WERI-Rb-1 (cell line): ENCODE data around the gene CACNB2.

Experiments
- DNase-seq: peaks from one replicate; pipeline ENCODE4 v3.0.0-alpha.2; 2020
- H3K27ac ChIP-seq: fragments of 250-450 bp; sonication (Bioruptor Pico); 2 replicates; pipeline ENCODE4 v1.5.1; 2020; ENCODE audit warnings: mild to moderate bottlenecking, moderate library complexity
- H3K27me3 ChIP-seq: fragments of 250-450 bp; sonication (Bioruptor Pico); 2 replicates; pipeline ENCODE4 v1.5.1; 2021; ENCODE audit warnings: mild to moderate bottlenecking, low read depth, moderate library complexity; ENCODE audit not compliant: insufficient read depth, severe bottlenecking
- H3K36me3 ChIP-seq: fragments of 250-450 bp; sonication (Bioruptor Pico); 2 replicates; pipeline ENCODE4 v1.5.1; 2020; ENCODE audit warnings: mild to moderate bottlenecking, moderate library complexity
- H3K4me3 ChIP-seq: 2 replicates; pipeline ENCODE4 v1.5.1; 2011; ENCODE audit warnings: low read depth, mild to moderate bottlenecking, control low read depth, low read length
- H3K9me3 ChIP-seq: fragments of 250-450 bp; sonication (Bioruptor Pico); 2 replicates; pipeline ENCODE4 v1.5.1; 2021; ENCODE audit warnings: mild to moderate bottlenecking, moderate library complexity; ENCODE audit not compliant: severe bottlenecking
- TF ChIP-seq, protein P1 (sequence below): IDR thresholded peaks from 2 replicates; pipeline ENCODE4 v1.5.1; 2011; ENCODE audit warnings: low read depth, mild to moderate bottlenecking, control low read depth, inconsistent platforms, low read length

The CACNB2 gene

DNA sequence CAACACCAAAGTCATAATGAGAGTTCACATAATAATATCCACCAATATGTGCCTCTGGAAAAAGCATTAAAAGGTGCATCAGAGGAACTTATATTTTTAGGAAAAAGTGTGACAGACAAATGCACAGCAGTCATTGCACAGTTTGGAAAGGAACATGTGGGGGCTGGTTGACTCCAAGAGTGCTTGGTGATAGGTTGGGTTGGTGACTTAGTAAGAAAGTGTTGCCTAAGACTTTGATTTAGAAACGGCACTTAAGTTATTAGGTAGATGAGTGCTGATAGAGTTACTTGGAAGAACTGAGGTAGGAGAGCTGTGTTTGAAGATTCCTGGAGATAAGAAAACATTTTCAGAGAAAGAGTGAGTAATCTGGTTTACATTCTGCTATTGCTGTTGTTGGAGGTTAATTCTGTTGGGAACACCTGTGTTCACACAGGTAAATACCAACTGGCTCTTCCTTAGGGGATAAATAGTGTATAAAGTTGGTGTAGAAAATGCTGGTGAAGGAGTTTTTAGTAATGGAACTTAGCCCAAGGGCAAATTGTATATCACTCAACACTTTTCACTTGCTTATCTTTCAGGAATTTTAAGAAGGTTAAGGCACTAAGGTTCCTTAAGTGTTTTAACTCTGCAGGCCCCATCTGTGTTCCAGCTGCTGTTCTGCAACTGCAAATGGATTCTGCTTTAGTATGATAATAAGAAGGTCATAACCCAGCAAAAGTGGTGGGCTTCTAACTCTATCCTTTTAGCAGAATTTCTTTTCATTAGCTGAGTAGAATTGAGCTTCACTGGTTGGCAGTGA is 315.1 kb downstream of the CACNB2 start:
- Histone ChIP-seq H3K27me3 (no peaks in the 10 kb centered on the region), H3K36me3 (no peaks in the 10 kb centered on the region), H3K27ac (no peak overlapping the region), H3K9me3 (no peaks in the 10 kb centered on the region), H3K4me3 (no peak overlapping the region)
- TF ChIP-seq, protein P1, sequence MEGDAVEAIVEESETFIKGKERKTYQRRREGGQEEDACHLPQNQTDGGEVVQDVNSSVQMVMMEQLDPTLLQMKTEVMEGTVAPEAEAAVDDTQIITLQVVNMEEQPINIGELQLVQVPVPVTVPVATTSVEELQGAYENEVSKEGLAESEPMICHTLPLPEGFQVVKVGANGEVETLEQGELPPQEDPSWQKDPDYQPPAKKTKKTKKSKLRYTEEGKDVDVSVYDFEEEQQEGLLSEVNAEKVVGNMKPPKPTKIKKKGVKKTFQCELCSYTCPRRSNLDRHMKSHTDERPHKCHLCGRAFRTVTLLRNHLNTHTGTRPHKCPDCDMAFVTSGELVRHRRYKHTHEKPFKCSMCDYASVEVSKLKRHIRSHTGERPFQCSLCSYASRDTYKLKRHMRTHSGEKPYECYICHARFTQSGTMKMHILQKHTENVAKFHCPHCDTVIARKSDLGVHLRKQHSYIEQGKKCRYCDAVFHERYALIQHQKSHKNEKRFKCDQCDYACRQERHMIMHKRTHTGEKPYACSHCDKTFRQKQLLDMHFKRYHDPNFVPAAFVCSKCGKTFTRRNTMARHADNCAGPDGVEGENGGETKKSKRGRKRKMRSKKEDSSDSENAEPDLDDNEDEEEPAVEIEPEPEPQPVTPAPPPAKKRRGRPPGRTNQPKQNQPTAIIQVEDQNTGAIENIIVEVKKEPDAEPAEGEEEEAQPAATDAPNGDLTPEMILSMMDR, result no peak
- no peak for DNase-seq

DNA sequence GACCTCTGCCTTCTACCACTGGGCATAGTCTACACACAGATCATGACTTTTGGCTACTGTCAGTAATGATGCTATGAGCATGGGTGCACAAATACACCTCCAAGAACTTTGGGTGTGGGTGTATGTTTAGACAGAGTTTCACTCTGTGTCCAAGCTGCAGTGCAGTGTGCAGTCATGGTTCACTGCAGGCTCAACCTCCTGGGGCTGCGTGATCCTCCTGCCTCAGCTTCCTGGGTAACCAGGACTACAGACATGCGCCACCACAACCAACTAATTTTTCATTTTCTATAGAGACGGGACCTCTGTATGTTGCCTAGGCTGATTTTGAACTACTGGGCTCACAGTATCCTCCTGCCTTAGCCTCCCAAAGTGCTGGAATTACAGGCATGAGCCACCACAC is 316.8 kb downstream of the CACNB2 start:
- Histone ChIP-seq H3K4me3 (no peak overlapping the region), H3K27me3 (no peaks in the 10 kb centered on the region), H3K27ac (no peak overlapping the region), H3K36me3 (no peaks in the 10 kb centered on the region), H3K9me3 (no peaks in the 10 kb centered on the region)
- DNase-seq, result no peak
- TF ChIP-seq, protein P1, result no peak

DNA sequence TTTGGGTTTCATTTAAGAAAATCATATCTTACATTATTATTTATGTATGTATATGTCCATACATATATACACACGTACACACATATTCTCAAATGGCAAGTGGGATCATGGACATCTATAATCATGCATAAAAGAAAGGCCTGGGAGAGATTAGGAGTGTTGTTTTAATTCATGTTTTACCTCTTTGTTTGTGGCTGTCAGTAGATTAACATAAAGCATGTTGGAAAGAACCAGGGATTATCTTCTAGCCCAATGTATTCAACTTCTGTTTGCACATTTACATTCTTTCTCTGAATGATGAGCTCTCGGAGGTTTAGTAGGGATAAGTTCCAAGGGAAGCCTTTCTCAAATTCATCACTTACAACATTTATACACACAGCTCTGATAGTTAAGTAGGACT is 319.8 kb downstream of the CACNB2 start:
- TF ChIP-seq, protein P1, result no peak
- Histone ChIP-seq H3K27me3 (no peaks in the 10 kb centered on the region), H3K4me3 (no peak overlapping the region), H3K9me3 (no peaks in the 10 kb centered on the region), H3K36me3 (no peaks in the 10 kb centered on the region), H3K27ac (no peak overlapping the region)
- DNase-seq, result no peak

DNA sequence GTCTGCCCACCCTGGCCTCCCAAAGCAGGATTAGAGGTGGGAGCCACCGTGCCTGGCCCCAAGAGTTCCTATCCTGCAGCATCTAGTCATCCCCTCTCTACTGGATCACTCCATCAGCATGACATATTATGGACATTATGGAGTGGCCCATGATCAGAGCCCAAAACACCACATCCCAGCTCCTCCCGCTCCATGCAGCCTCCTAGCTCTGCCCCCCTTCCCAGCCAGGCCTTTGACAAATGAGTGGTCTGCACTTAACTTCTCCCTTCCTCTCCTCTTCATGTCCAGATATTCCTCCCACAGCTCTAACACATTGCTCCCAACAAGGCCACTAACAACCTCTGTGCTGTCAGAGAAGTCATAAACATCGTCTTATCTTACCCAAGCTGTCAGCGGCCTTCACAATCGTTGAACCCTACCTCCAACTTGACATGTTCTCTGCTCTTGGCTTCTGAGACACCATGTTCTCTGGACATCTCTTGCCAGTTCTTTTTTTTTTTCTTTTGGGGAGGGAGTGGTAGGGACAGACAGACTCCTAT is 323.5 kb downstream of the CACNB2 start:
- Histone ChIP-seq H3K27ac (no peak overlapping the region), H3K4me3 (no peak overlapping the region), H3K27me3 (no peaks in the 10 kb centered on the region), H3K36me3 (no peaks in the 10 kb centered on the region), H3K9me3 (no peaks in the 10 kb centered on the region)
- TF ChIP-seq, protein P1, result no peak
- DNase-seq, result no peak

DNA sequence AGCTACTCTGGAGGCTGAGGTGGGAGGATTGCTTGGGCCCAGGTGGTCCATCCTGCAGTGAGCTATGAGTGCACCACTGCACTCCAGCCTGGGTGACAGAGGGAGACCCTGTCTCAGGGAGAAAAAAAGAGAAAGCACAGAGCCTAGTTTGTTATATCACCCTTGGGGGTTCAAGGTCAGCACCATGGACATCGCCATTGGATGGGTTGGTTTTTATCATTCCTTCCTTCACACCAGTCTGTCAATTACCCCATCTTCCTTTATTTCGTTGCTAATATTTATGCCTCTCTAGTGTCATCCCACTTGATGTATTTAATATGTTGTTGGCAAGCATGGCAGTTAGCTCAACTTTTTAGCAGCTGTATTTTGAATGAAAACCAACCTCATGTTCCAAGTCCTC is 328.9 kb downstream of the CACNB2 start:
- H3K27ac ChIP-seq, result no peak overlapping the region
- H3K27me3 ChIP-seq, result no peaks in the 10 kb centered on the region
- no peak for DNase-seq
- H3K36me3 ChIP-seq, result no peaks in the 10 kb centered on the region
- TF ChIP-seq, protein P1, result no peak
- H3K4me3 ChIP-seq, result no peak overlapping the region
- no peaks in the 10 kb centered on the region for H3K9me3 ChIP-seq
